Measurements from ENCODE around the gene PLXNC1.

The PLXNC1 gene

GRCh38 chr12:94260017-94260416, 111.6 kb downstream of the PLXNC1 start:
- Histone ChIP-seq H3K36me3 (ENCODE audit: insufficient read depth, low read length) (peaks cover 22% of the 10 kb centered on the region; the same call in 1 of the 2 replicates), H3F3A (ENCODE audit: low read depth) (no peaks in the 10 kb centered on the region), H3K9me3 (ENCODE audit: insufficient read depth, low read depth, low read length) (no peaks in the 10 kb centered on the region), H3K4me2 (ENCODE audit: low read depth, low read length, poor library complexity, severe bottlenecking) (no peak overlapping the region), H3K9ac (ENCODE audit: low read depth, low read length, poor library complexity, severe bottlenecking) (no peak overlapping the region), H3K27me3 (ENCODE audit: insufficient read depth, low read length, poor library complexity, severe bottlenecking) (no peaks in the 10 kb centered on the region), H3K4me3 (ENCODE audit: low read length, poor library complexity, severe bottlenecking) (no peak overlapping the region), H2AFZ (ENCODE audit: low read length) (no peak overlapping the region), H3K4me1 (ENCODE audit: insufficient read depth, low read length, poor library complexity, severe bottlenecking) (peaks cover 23% of the 10 kb centered on the region), H3K9me2 (replicated peaks; ENCODE audit: low read depth, low read length) (no peaks in the 10 kb centered on the region), H4K20me1 (ENCODE audit: insufficient read depth, low read length, poor library complexity, severe bottlenecking) (no peaks in the 10 kb centered on the region), H3K79me2 (ENCODE audit: insufficient read depth, low read length) (no peaks in the 10 kb centered on the region)
- TF ChIP-seq EZH2phosphoT487 (IDR thresholded peaks at IDR 0.05; ENCODE audit: borderline replicate concordance) (no peak), CTCF (conservative IDR thresholded peaks at IDR 0.05; ENCODE audit: low read length) (no peak)

- Histone ChIP-seq H2AFZ (ENCODE audit: low read length) (no peak overlapping the region), H3K9ac (ENCODE audit: low read depth, low read length, poor library complexity, severe bottlenecking) (no peak overlapping the region)
These were observed 112.3 kb downstream of the PLXNC1 start for GRCh38 chr12:94260717-94261116.

GRCh38 chr12:94261119-94261518, 112.7 kb downstream of the PLXNC1 start:
- H3K79me2 ChIP-seq (ENCODE audit: insufficient read depth, low read length) = no peaks in the 10 kb centered on the region
- peaks cover 12% of the 10 kb centered on the region; the same call in 1 of the 2 replicates for H3K36me3 ChIP-seq (ENCODE audit: insufficient read depth, low read length)
- no peaks in the 10 kb centered on the region for H3F3A ChIP-seq (ENCODE audit: low read depth)
- H4K20me1 ChIP-seq (ENCODE audit: insufficient read depth, low read length, poor library complexity, severe bottlenecking) = no peaks in the 10 kb centered on the region
- H3K4me2 ChIP-seq (ENCODE audit: low read depth, low read length, poor library complexity, severe bottlenecking) = no peak overlapping the region
- H3K9me3 ChIP-seq (ENCODE audit: insufficient read depth, low read depth, low read length) = no peaks in the 10 kb centered on the region
- H3K9ac ChIP-seq (ENCODE audit: low read depth, low read length, poor library complexity, severe bottlenecking) = no peak overlapping the region
- TF ChIP-seq EZH2phosphoT487 (IDR thresholded peaks at IDR 0.05; ENCODE audit: borderline replicate concordance) = no peak
- TF ChIP-seq CTCF (conservative IDR thresholded peaks at IDR 0.05; ENCODE audit: low read length) = no peak
- no peaks in the 10 kb centered on the region for H3K27me3 ChIP-seq (ENCODE audit: insufficient read depth, low read length, poor library complexity, severe bottlenecking)
- peaks cover 23% of the 10 kb centered on the region for H3K4me1 ChIP-seq (ENCODE audit: insufficient read depth, low read length, poor library complexity, severe bottlenecking)
- H2AFZ ChIP-seq (ENCODE audit: low read length) = no peak overlapping the region
- no peak overlapping the region for H3K4me3 ChIP-seq (ENCODE audit: low read length, poor library complexity, severe bottlenecking)
- H3K9me2 ChIP-seq (replicated peaks; ENCODE audit: low read depth, low read length) = no peaks in the 10 kb centered on the region

More at GRCh38 chr12:94260717-94261116, 112.3 kb downstream of the PLXNC1 start:
- TF ChIP-seq CTCF (conservative IDR thresholded peaks at IDR 0.05; ENCODE audit: low read length) = no peak
- TF ChIP-seq EZH2phosphoT487 (IDR thresholded peaks at IDR 0.05; ENCODE audit: borderline replicate concordance) = no peak
- Histone ChIP-seq H3K36me3 (ENCODE audit: insufficient read depth, low read length) (peaks cover 16% of the 10 kb centered on the region; the same call in 1 of the 2 replicates), H3K4me2 (ENCODE audit: low read depth, low read length, poor library complexity, severe bottlenecking) (no peak overlapping the region), H3K4me1 (ENCODE audit: insufficient read depth, low read length, poor library complexity, severe bottlenecking) (peaks cover 23% of the 10 kb centered on the region), H3K79me2 (ENCODE audit: insufficient read depth, low read length) (no peaks in the 10 kb centered on the region), H3K4me3 (ENCODE audit: low read length, poor library complexity, severe bottlenecking) (no peak overlapping the region), H3K9me2 (replicated peaks; ENCODE audit: low read depth, low read length) (no peaks in the 10 kb centered on the region), H3K27me3 (ENCODE audit: insufficient read depth, low read length, poor library complexity, severe bottlenecking) (no peaks in the 10 kb centered on the region), H3K9me3 (ENCODE audit: insufficient read depth, low read depth, low read length) (no peaks in the 10 kb centered on the region), H3F3A (ENCODE audit: low read depth) (no peaks in the 10 kb centered on the region), H4K20me1 (ENCODE audit: insufficient read depth, low read length, poor library complexity, severe bottlenecking) (no peaks in the 10 kb centered on the region)

Data from Loucy (cell line).